ENCODE results near the gene MYBPHL. TPM values are rescaled to one million over a fixed set of nuclear protein-coding genes. Genes with fewer than 3 reads are reported as not detected.

The MYBPHL gene
- total RNA-seq, 1 donor from 2014 or later, result 3.6 TPM

DNA sequence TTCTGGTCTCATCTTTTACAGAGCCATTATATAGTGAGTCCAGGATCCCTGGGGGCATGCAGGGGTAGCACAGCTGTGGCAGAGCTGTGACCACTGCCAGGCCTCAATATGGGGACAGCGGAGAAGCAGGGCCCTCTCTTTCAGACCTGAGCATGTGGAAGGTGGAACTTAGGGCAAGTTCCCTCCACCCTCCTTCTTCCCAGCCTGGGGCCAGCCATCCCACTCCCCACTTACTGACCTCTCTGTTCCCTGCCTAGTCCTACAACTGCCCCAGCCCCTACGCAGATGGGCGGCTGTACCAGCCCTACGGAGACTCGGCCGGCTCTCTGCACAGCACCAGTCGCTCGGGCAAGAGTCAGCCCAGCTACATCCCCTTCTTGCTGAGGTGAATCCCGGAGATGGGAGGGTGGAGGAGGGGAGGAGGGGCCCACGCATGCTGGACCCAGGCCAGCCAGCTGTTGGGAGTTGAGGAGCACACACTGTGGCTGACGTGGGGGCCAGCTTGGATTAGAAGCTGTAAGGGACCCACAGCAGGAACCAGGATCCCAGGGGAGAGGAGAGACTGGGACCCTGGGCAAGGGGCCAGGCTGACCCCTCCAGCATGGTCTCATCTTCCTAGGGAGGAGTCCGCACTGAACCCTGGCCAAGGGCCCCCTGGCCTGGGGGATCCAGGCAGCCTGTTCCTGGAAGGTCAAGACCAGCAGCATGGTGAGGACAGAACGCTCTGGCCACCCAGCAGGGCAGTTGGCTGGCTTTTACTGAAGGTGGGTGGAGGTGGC is 34.6 kb downstream of the MYBPHL start:
- TF ChIP-seq, protein P1, sequence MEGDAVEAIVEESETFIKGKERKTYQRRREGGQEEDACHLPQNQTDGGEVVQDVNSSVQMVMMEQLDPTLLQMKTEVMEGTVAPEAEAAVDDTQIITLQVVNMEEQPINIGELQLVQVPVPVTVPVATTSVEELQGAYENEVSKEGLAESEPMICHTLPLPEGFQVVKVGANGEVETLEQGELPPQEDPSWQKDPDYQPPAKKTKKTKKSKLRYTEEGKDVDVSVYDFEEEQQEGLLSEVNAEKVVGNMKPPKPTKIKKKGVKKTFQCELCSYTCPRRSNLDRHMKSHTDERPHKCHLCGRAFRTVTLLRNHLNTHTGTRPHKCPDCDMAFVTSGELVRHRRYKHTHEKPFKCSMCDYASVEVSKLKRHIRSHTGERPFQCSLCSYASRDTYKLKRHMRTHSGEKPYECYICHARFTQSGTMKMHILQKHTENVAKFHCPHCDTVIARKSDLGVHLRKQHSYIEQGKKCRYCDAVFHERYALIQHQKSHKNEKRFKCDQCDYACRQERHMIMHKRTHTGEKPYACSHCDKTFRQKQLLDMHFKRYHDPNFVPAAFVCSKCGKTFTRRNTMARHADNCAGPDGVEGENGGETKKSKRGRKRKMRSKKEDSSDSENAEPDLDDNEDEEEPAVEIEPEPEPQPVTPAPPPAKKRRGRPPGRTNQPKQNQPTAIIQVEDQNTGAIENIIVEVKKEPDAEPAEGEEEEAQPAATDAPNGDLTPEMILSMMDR (IDR thresholded peaks at IDR 0.05), result no peak
- H3K9me3 ChIP-seq, result no peaks in the 10 kb centered on the region
- H3K36me3 ChIP-seq, result no peaks in the 10 kb centered on the region
- ATAC-seq (no peak), DNase-seq (no peak)
- H3K27me3 ChIP-seq, result no peaks in the 10 kb centered on the region
- peak overlapping the region; percentile 72 for H3K27ac ChIP-seq
- intact Hi-C loops (cut with DNase I), result no loop called here
- no peak overlapping the region for H3K4me3 ChIP-seq
- H3K4me1 ChIP-seq, result peaks cover 12% of the 10 kb centered on the region

DNA sequence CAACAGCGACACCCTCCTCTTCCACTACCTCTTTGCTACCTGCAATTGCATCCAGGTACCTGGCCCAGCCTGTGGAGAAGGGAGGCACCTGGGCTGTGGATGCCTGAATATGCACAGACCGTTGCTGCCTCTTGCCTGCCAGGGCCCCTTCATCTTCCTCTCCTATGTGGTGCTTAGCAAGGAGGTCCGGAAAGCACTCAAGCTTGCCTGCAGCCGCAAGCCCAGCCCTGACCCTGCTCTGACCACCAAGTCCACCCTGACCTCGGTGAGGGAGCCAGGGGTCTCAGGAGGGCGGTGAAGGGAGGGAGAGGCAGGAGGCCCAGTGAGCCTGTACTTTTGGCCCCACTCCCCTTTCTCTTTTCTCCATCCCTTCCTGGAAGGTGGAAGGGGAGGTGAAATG is 35.4 kb downstream of the MYBPHL start:
- Histone ChIP-seq H3K4me3 (no peak overlapping the region), H3K27ac (no peak overlapping the region), H3K9me3 (no peaks in the 10 kb centered on the region), H3K27me3 (no peaks in the 10 kb centered on the region), H3K4me1 (peaks cover 9% of the 10 kb centered on the region), H3K36me3 (no peaks in the 10 kb centered on the region)
- intact Hi-C loops (cut with DNase I), result no loop called here
- TF ChIP-seq, protein P1 (IDR thresholded peaks at IDR 0.05), result no peak
- no peak for DNase-seq
- no peak for ATAC-seq

DNA sequence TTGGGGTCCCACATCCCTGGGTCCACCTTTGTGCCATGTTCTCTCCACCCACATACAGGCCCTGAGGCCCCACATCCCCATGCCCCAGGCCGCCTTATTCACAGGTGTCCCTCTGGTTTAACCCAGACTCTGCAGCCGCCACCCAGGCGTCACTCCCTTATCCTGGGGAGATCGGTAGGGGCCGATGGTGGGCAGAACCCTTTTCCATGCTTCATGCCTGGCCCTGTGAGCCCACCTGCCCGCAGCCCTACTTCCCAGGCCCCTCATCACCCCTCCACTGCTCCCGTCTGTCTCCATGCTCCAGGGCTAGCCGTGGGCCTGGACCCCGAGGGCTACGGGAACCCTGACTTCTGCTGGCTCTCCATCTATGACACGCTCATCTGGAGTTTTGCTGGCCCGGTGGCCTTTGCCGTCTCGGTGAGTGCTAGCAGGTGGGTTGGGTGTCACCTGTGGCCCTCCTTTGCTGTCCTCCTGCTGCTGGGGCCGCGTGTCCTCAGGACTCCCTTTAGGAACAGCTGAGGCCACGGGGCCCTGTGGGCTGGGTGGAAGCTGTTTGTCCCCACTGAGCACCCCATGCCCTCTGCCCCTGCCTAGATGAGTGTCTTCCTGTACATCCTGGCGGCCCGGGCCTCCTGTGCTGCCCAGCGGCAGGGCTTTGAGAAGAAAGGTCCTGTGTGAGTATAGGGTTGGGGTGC is 36.0 kb downstream of the MYBPHL start:
- Histone ChIP-seq H3K36me3 (no peaks in the 10 kb centered on the region), H3K27ac (no peak overlapping the region), H3K27me3 (no peaks in the 10 kb centered on the region), H3K4me1 (peaks cover 7% of the 10 kb centered on the region), H3K9me3 (no peaks in the 10 kb centered on the region), H3K4me3 (no peak overlapping the region)
- ATAC-seq, result no peak
- intact Hi-C loops (cut with DNase I), result no loop called here
- TF ChIP-seq, protein P1 (IDR thresholded peaks at IDR 0.05), result no peak
- DNase-seq, result no peak

DNA sequence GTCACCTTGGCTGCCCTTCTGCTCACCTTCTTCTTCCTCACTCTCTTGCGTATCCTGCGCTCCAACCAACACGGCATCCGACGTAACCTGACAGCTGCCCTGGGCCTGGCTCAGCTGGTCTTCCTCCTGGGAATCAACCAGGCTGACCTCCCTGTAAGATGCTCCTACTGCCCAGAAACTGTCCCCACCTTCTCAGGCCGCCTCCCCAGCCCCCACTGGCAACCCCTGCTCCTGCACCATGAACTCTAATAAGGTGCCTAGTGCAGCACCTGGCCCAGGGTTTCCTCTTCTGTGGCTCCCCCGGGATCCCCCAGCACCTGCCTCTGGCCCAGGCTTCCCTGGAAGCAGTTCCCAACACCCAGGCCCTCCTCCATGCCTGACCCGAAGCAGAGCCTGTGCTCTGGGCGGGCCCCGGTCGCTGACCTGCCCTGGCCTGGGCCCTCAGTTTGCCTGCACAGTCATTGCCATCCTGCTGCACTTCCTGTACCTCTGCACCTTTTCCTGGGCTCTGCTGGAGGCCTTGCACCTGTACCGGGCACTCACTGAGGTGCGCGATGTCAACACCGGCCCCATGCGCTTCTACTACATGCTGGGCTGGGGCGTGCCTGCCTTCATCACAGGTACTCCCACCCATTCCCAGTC is 36.7 kb downstream of the MYBPHL start:
- TF ChIP-seq, protein P1 (IDR thresholded peaks at IDR 0.05), result no peak
- H3K27me3 ChIP-seq, result no peaks in the 10 kb centered on the region
- H3K4me3 ChIP-seq, result no peak overlapping the region
- ATAC-seq (no peak), DNase-seq (no peak)
- no peaks in the 10 kb centered on the region for H3K9me3 ChIP-seq
- H3K27ac ChIP-seq, result no peak overlapping the region
- peaks cover 2% of the 10 kb centered on the region for H3K4me1 ChIP-seq
- no peaks in the 10 kb centered on the region for H3K36me3 ChIP-seq
- intact Hi-C loops (cut with DNase I), result no loop called here

DNA sequence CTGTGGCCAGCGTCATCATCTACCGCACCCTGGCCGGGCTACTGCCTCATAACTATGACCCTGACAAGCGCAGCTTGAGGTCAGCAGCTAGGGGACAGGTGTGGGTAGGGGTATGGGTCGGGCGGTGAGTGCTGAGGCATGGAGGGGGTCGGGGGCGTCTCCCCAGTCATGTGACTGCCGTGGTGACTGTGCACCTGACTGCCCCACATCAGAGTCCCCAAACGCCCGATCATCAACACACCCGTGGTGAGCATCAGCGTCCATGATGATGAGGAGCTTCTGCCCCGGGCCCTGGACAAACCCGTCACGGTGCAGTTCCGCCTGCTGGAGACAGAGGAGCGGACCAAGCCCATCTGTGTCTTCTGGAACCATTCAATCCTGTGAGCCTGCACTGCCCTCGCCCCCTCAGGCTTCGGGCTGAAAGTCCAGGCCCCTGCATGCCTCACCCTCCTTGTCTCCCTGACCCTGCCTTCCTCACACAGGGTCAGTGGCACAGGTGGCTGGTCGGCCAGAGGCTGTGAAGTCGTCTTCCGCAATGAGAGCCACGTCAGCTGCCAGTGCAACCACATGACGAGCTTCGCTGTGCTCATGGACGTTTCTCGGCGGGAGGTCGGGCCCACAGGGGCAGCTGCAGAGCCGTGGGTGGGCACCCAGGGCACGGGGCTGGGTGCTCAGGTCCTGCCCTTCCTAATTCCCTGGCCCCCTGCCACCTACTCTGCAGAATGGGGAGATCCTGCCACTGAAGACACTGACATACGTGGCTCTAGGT is 37.4 kb downstream of the MYBPHL start:
- TF ChIP-seq, protein P1 (IDR thresholded peaks at IDR 0.05), result no peak
- H3K4me1 ChIP-seq, result no peaks in the 10 kb centered on the region
- no peaks in the 10 kb centered on the region for H3K36me3 ChIP-seq
- H3K4me3 ChIP-seq, result no peak overlapping the region
- DNase-seq, result no peak
- no peaks in the 10 kb centered on the region for H3K27me3 ChIP-seq
- intact Hi-C loops (cut with DNase I), result no loop called here
- no peak overlapping the region for H3K27ac ChIP-seq
- ATAC-seq, result no peak
- no peaks in the 10 kb centered on the region for H3K9me3 ChIP-seq
